ENCODE measurements around the gene NUFIP1.
"Not testable (repeated sequence)": the region's sequence is repeated elsewhere in the genome, so short reads cannot be mapped to it uniquely, and the experiment has no call there.

NUFIP1 gene

GRCh38 chr13:44919104-44919804 is 70.0 kb downstream of the NUFIP1 start:
- DNase-seq: no peak

DNA sequence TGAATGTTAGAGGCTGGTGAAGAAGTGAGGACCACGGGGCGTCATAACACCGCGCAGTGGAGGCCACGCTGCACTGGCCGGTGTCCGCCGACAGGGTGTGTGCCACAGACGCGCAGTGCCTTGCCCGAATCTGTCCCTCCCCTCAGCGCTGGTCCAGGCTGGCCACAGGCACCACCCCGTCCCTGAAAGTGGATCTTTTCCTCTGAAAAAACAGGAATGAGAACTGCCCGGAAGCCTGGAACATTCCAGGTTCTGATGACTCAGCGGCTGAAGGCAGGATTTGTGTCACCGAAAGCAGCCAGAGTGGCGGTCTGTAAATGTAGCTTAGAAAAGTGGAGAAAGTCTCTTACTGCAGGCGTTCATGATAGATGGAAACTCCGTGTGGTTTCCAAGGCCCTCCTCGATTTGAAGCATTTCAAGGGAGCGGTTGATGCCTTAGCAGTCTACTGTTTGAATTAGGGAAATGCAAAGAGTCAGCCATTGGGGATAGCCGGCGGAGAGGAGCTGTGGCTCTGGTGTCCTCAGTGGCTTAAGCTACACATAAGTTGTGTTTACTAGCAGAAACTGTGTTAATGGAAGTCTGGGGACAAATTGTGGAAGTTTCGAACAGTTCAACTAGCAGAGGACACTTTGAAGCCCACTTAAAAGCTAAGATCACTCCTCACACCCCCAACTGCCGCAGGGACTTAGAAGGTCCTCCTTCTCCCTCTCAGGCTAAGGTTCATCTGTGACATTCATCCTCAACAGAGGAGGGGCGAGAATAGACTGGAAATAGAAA is 70.8 kb downstream of the NUFIP1 start:
- peak; percentile 80 for DNase-seq

DNA sequence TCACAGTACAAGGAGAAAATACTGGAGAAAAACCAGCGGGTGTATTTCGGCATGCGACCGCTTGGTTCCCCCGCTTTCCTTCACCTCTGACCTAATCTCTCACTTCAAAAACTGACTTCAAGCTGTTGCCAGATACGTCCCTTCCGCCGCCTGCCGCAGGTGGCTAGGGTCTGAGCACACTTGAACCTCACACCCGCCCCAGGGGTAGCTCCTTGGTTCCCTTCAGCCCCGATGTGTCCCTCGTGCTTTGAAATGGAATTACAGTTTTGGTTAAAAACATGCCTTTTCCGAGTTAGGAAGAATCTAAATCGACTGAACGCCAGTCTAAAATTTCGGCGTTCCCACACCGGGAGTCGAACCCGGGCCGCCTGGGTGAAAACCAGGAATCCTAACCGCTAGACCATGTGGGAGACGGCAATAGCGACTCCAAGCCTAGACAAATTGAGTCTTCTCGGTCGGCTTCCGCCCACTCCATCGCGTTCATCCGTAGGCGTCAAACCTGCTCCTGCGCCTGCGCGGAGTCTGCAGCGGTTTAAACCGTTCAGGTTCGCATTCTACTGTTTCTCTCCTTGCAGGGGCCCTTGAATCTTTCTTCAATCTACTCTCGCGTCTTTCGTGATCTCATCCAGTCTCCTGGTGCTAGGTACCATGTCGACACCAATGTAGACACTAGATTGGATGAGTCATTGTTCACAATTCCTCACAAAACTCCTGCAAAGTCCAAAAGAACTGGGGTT is 71.5 kb downstream of the NUFIP1 start:
- DNase-seq: peak; percentile 94

DNA sequence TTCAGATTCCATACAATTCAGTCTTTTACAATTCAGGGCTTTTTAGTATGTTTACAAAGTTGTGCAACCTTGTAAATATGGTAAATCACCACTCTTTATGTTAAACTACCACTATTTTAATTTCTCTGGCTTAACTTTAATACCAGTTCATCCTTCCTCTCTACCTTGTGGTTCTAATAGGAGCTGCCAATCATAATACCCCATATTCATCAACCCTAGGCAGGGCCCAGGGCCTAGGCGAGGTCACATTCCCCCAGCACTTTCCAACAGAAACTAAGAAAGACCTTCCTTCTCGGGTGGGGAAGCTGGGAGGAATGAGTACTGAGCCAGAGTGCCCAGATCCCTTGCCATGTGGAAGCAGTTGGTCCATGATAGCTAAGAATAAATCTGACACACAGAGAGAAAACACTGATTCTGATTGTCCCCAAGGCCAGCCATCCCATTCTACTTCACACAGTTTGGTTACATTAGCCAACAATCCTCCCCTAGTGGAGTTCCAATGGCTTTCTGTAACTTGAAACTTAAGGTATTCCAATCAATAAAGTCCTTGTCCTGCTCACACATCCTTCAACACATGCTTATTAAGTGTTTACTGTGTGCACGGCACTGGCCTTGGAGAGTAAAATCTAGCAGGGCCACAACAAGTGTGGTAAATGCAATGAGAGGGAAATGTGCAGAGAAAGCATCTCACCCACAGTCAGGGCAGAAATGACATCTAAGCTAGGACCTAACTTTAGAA is 76.8 kb downstream of the NUFIP1 start:
- peak; percentile 2 for DNase-seq

- DNase-seq: no peak
Measured at GRCh38 chr13:44908712-44909111, 80.6 kb downstream of the NUFIP1 start.

DNA sequence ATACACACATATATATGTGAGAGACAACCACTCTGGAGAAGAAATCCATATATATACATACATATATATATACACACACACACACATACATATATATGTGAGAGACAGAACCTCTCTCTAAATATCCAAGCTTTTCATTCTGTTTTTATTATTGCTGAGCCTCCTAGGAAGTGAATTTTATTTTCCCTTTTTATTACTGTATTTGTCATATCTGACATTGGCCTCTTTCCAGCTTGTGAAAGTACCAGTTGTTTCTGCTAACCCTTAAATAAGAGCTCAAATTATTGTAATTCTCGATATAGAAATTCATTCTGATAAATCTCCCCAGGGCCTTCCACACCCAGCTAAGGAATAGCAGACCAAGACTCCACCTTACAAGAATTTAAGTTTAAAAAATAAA is 81.0 kb downstream of the NUFIP1 start:
- DNase-seq: no peak

DNA sequence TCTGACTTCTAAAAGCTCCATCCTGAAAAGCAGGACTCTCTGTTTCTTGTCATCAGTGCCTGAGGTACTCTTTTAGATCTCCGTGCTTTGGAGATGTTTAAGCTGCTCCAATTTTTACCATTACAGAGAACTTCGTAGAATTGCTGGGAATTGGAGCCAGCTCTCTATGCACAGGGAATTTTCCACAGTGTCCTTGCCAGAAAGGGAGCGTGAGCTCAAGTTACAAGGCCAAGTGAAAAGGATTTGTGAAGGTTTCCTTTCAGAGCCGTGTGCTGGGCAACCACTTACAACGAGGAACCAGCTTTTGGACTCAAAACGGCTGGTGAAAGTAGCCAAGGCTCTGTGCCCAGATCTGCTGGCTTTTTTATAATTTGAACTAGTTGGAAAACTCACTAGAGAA is 82.6 kb downstream of the NUFIP1 start:
- DNase-seq: no peak

GRCh38 chr13:44906230-44906629 is 83.0 kb downstream of the NUFIP1 start:
- DNase-seq: no peak

- no peak for DNase-seq
Measured at GRCh38 chr13:44905556-44905955, 83.7 kb downstream of the NUFIP1 start.

DNA sequence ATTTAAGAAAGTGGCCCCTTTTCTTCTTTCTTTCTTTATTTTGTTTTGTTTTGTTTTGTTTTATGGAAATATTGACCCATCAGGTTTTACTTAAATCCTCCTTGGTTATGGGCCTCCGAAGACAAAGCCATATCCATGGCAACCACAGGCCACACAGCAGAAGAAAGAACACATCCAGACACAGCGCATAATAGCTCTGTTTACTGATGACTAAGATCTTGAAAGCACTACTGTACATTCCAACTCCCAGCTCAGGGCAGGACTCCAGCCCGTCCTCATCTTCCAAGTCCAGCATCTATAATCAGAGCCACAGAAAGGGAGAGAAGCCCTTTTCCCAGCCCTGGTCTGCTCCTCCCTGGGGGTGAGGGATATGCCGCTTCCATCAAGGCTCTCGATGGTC is 84.3 kb downstream of the NUFIP1 start:
- peak; percentile 12 for DNase-seq

DNA sequence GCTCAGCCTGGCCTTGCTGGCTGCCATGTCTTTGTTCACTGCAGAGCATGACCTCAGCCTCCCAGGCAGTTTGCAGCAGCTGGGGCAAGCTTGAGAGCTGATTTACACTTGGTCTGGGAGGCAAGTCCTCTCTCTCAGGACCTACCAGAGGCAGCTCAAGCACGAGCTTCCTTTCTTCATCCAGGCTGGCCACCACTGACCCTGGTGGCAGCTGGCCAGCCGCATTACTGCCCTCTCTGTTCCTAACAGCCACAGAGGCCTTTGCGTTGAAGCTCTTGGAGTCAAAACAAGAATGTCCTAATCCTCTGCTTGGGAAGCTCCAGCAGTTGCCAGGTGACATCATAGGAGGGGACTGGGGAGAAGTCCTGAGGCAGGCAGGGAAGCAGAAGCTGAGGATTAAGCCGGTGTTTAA is 85.7 kb downstream of the NUFIP1 start:
- DNase-seq: no peak

DNA sequence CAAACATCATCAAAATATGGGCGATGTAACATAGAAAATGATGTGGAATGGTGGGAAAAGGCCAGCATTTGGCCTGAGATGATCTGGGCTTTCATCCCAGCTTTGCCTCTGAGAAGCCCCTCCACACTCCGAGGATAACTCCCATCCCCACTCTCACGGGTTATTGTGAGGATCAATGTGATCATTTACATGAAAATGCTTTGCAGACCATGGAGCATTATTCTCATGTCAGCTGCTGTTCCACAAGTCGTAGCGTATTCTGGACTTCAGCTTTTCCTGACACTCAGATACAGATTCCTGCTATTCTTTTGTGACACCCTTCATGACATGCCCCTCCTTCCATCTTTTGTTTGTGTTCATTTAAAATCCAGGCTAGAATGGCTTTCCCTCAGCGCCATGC is 86.5 kb downstream of the NUFIP1 start:
- no peak for DNase-seq

GRCh38 chr13:44899967-44900366 is 89.3 kb downstream of the NUFIP1 start:
- DNase-seq: peak; percentile 70

DNA sequence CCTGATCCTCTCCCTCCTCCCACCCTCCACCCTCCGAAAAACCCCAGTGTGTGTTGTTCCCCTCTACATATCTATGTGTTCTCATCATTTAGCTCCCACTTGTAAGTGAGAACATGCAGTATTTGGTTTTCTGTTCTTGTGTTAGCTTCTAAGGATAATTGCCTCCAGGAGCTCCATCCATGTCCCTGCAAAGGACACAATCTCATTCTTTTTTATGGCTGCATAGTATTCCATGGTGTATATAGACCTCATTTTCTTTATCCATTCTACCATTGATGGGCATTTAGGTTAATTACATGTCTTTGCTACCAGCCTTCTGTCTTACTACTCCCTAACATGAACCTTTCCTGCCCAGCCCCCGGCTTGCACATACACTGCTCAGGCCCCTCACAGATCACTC is 91.0 kb downstream of the NUFIP1 start:
- DNase-seq: not testable (repeated sequence)

DNA sequence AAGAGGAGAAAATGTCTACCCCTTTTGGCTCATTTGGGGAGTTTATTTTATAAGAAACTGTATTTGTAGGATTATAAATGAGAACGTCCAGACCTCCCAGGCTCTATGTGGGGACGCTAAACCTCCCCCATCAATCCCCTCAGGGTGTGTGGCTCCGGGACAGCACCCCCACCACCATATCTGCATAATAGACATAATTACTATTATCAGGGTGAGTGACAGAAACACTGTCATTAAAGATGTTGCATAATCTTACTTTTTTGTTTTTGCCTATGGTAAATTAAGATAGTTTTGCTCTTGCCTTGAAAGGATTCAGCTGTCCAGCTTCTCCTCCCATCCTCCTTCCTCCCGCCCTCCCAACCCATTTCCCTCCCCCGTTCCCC is 93.3 kb downstream of the NUFIP1 start:
- no peak for DNase-seq

DNA sequence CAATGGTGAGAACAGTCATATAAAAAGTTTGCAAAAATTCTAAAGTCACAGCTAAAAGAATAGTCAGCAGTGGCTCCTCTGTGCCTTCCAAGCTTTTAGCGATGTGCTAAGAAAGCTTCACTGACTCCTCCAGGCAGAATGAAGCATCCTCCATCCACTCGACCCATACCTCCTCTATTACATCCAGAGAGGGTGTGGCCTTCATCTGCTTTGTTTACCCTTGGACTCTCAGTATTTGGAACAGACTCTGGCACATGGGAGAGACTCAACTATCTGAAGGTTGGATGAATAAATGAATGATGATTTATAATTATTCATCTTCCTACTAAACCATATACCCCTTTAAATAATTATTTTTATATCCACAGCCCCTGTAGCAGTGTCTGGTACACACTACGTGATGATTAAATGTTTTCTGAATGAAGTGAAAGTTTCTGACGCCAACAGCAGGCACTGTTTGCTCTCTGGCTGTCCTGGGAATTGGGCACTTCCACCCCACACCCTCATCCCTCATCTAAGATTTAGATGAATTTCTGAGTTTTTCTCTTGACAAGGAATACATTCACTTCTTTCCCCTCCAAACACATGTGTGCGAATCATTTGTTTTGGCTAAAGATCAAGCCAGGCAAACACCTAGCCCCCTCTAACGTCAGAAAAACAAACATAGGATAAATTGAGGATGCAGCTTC is 93.9 kb downstream of the NUFIP1 start:
- DNase-seq: no peak

DNA sequence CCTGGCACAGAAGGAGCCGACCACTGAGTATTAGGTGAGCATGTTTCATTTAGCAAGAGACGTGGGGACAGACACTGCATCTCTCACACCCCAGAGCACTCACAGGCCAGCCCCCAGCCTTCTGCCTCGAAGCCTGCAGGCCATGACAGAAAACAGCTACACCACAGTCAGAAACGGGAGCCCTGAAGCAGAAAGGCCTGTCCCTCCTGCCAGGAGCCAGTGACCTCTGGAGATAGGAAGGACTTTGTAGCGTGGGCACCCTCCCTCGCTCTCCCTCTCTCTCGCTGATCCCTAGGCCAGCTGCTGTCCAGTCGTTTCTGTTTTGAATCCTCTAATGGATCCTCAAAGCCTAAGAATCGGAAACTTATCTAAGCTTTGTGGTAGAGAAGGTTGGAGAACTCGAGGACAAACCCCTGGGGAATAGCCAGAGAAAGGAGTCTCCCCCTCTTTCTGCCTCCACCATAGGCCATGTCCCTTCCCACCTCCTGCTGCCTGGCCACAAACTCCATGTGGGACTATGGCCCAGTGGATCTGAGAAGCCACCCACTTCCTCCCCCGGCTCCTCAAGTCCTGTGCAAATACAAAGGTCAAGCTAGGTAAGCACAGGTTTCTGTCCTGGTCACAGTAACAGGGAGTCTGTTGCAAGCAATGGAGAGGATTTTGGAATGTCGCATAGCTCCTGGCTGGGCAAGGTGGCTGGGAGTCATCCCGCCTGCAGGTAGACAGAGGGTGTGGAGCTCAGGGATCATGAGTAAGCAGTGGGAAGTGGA is 95.1 kb downstream of the NUFIP1 start:
- no peak for DNase-seq

All from DMS79 treated with DMSO at 0.1 percent for 48 hours (cell line).